ENCODE results near the gene STK11.
A peak's percentile ranks its signal among the peaks of the same experiment; 100 is the strongest.
"Not testable (repeated sequence)": the region's sequence is repeated elsewhere in the genome, so short reads cannot be mapped to it uniquely, and the experiment has no call there.

The STK11 gene

GRCh38 chr19:1169921-1170885, 35.4 kb upstream of the STK11 start:
- DNase-seq = no peak

- no peak for DNase-seq
Observed at GRCh38 chr19:1170938-1171754, 34.4 kb upstream of the STK11 start.

- DNase-seq = no peak
Observed at GRCh38 chr19:1171755-1172352, 33.7 kb upstream of the STK11 start.

GRCh38 chr19:1172353-1173158, 33.0 kb upstream of the STK11 start:
- no peak for DNase-seq

- DNase-seq = no peak
Observed at GRCh38 chr19:1173159-1173844, 32.3 kb upstream of the STK11 start.

- peak; percentile 73 to 93 (median 84) for DNase-seq
Observed at GRCh38 chr19:1173845-1174809, 31.5 kb upstream of the STK11 start, which contains the start of gene SBNO2. Gene SBNO2, minus strand, starts transcription at chr19:1174268. Its CDS starts 19,992 bp downstream, at chr19:1154276.

GRCh38 chr19:1177322-1178114, 28.1 kb upstream of the STK11 start:
- DNase-seq = no peak

- DNase-seq = no peak
Observed at GRCh38 chr19:1181606-1182005, 24.0 kb upstream of the STK11 start.

- no peak for DNase-seq
Observed at GRCh38 chr19:1182068-1182467, 23.5 kb upstream of the STK11 start.

- no peak for DNase-seq
Observed at GRCh38 chr19:1182727-1183126, 22.9 kb upstream of the STK11 start.

GRCh38 chr19:1183543-1184172, 21.9 kb upstream of the STK11 start:
- no peak for DNase-seq

- no peak for DNase-seq
Observed at GRCh38 chr19:1189419-1189818, 16.2 kb upstream of the STK11 start.

GRCh38 chr19:1199531-1199930, 6.0 kb upstream of the STK11 start:
- DNase-seq = no peak

GRCh38 chr19:1200614-1201013, 5.0 kb upstream of the STK11 start:
- DNase-seq = not testable (repeated sequence)

- no peak for DNase-seq
Observed at GRCh38 chr19:1206150-1206863, 729 bp downstream of the STK11 start.

GRCh38 chr19:1206864-1207450, 1.4 kb downstream of the STK11 start:
- DNase-seq = no peak

- not testable (repeated sequence) for DNase-seq
Observed at GRCh38 chr19:1208830-1209229, 3.3 kb downstream of the STK11 start.

- no peak for DNase-seq
Observed at GRCh38 chr19:1210227-1210538, 4.6 kb downstream of the STK11 start.
